ENCODE results near the gene RNU6-1. TPM values are rescaled to one million over a fixed set of nuclear protein-coding genes. Genes with fewer than 3 reads are reported as not detected.

Gene RNU6-1
- total and polyA plus RNA-seq, 2 donors (not counting 3 experiments of a cell fraction or from before 2014, with no cell fraction given), result not detected

- no peak for TF ChIP-seq CTCF (IDR thresholded peaks at IDR 0.05; ENCODE audit: extremely low read depth in 1 of 2, insufficient read depth in 1 of 2, low read depth in 1 of 2, low read length in 2 of 2)
- TF ChIP-seq POLR2A (IDR thresholded peaks at IDR 0.05; ENCODE audit: low read depth, low read length), result no peak
- TF ChIP-seq MYC (IDR thresholded peaks at IDR 0.05; ENCODE audit: low read depth, low read length), result no peak
- no peak for TF ChIP-seq GATA2 (IDR thresholded peaks at IDR 0.05; ENCODE audit: insufficient read depth, insufficient read length, low read depth, low read length)
- TF ChIP-seq, protein P1, sequence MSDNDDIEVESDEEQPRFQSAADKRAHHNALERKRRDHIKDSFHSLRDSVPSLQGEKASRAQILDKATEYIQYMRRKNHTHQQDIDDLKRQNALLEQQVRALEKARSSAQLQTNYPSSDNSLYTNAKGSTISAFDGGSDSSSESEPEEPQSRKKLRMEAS (IDR thresholded peaks at IDR 0.05; ENCODE audit: insufficient read depth, insufficient read length), result no peak
- TF ChIP-seq FOS (IDR thresholded peaks at IDR 0.05; ENCODE audit: borderline replicate concordance, insufficient read depth, low read length), result no peak
- no peak for TF ChIP-seq EZH2 (IDR thresholded peaks at IDR 0.05; ENCODE audit: borderline replicate concordance, low read depth, low read length, severe bottlenecking)
- no peak for TF ChIP-seq POLR2AphosphoS5 (IDR thresholded peaks at IDR 0.05; ENCODE audit: insufficient read depth, low read depth, low read length)
- no peak for TF ChIP-seq JUN (IDR thresholded peaks at IDR 0.05; ENCODE audit: borderline replicate concordance, insufficient read depth, insufficient read length, low read depth)
- Histone ChIP-seq H3K27ac (ENCODE audit: insufficient read depth, low read depth, low read length) (no peak overlapping the region), H3K79me2 (ENCODE audit: control insufficient read depth, insufficient read depth, low read length) (no peaks in the 10 kb centered on the region), H3K9me3 (replicated peaks; ENCODE audit: control insufficient read depth, insufficient read depth, low read length) (no peaks in the 10 kb centered on the region), H2AFZ (ENCODE audit: low read depth, low read length) (no peak overlapping the region), H3K9ac (replicated peaks; ENCODE audit: extremely low read depth, insufficient read depth, low read length) (no peak overlapping the region), H3K36me3 (ENCODE audit: control insufficient read depth in 2 of 2, extremely low read depth in 1 of 2, insufficient read depth in 2 of 2, low read length in 2 of 2) (no peaks in the 10 kb centered on the region), H3K4me2 (ENCODE audit: insufficient read depth, low read length) (no peak overlapping the region), H4K20me1 (replicated peaks; ENCODE audit: control insufficient read depth, extremely low read depth, insufficient read depth, low read length) (no peaks in the 10 kb centered on the region), H3K27me3 (ENCODE audit: control insufficient read depth in 2 of 2, insufficient read depth in 2 of 2, low read length in 2 of 2) (peaks cover 0 to under 1% of the 10 kb centered on the region in 2 experiments), H3K4me3 (replicated peaks in 1 of 3; ENCODE audit: insufficient read depth in 1 of 3, low read depth in 1 of 3, low read length in 3 of 3) (no peak overlapping the region), H3K4me1 (ENCODE audit: control insufficient read depth, extremely low read depth, insufficient read depth, low read length) (no peaks in the 10 kb centered on the region), H3K9me1 (replicated peaks; ENCODE audit: control insufficient read depth, extremely low read depth, insufficient read depth, low read length) (no peaks in the 10 kb centered on the region)
- ChIA-PET CTCF (interaction anchor here (1.7 kb wide), 1 partner anchor 338 kb away, joined by 3 read pairs; no protein-coding TSS in a partner anchor), POLR2A (no interaction called here)
- no TSS peak for BruUV-seq (replicated peaks)
- no peak for DNase-seq (ENCODE audit: low read depth, low spot score)
- FAIRE-seq, result no peak
- intact Hi-C loops (cut with micrococcal nuclease), result no loop called here
- dilution Hi-C loops (cut with MboI; ENCODE audit: extremely low pct_ligation_motif_present, low sequenced_read_pairs), result no loop called here
These were observed 32.0 kb downstream of the RNU6-1 start for GRCh38 chr15:67807836-67808235.

Data from endothelial cell of umbilical vein (primary cell).